ENCODE data around the gene PAGR1.

- TF ChIP-seq POLR2A (conservative IDR thresholded peaks at IDR 0.05): no peak
- TF ChIP-seq TOE1 (IDR thresholded peaks at IDR 0.05; ENCODE audit: borderline replicate concordance): no peak
- TF ChIP-seq TOE1 (CRISPR knock-in tag; IDR thresholded peaks at IDR 0.05; ENCODE audit: borderline replicate concordance, low read depth): no peak
- TF ChIP-seq NFXL1 (CRISPR knock-in tag; IDR thresholded peaks at IDR 0.05): no peak
- TF ChIP-seq THRB (CRISPR knock-in tag; conservative IDR thresholded peaks at IDR 0.05): no peak
- TF ChIP-seq CTCF (IDR thresholded peaks at IDR 0.05 in 2 of 3, conservative IDR thresholded peaks at IDR 0.05 in 1 of 3; ENCODE audit: insufficient read depth in 2 of 3, low read depth in 1 of 3, low read length in 3 of 3): no peak
- no peak for TF ChIP-seq ATF1 (CRISPR knock-in tag; IDR thresholded peaks at IDR 0.05)
- no peak for TF ChIP-seq ATF1 (tag; IDR thresholded peaks at IDR 0.05)
- TF ChIP-seq MYBL2 (IDR thresholded peaks at IDR 0.05; ENCODE audit: low read depth): no peak
- no peak for TF ChIP-seq MYBL2 (CRISPR knock-in tag; IDR thresholded peaks at IDR 0.05; ENCODE audit: borderline replicate concordance)
Measured at GRCh38 chr16:29834079-29834478, 18.1 kb downstream of the PAGR1 start.

All from K562 (cell line).